ENCODE data around the gene BPIFA2.
"Not testable (repeated sequence)": the region's sequence is repeated elsewhere in the genome, so short reads cannot be mapped to it uniquely, and the experiment has no call there.

The BPIFA2 gene

GRCh38 chr20:33167859-33168258 lies at the start of gene BPIFA2:
Gene BPIFA2, plus strand, starts transcription at chr20:33168159. Its CDS starts 987 bp downstream, at chr20:33169146.
- no peak for DNase-seq (ENCODE audit: low read depth in 2 of 2)

GRCh38 chr20:33119725-33120720 lies 47.9 kb upstream of the BPIFA2 start:
- DNase-seq (ENCODE audit: low read depth in 2 of 2): no peak

GRCh38 chr20:33120934-33121333 lies 47.0 kb upstream of the BPIFA2 start:
- no peak for DNase-seq (ENCODE audit: low read depth in 2 of 2)

GRCh38 chr20:33122297-33122696 lies 45.7 kb upstream of the BPIFA2 start:
- not testable (repeated sequence) for DNase-seq (ENCODE audit: low read depth in 2 of 2)

- no peak for DNase-seq (ENCODE audit: low read depth in 2 of 2)
Measured at GRCh38 chr20:33124261-33124660, 43.7 kb upstream of the BPIFA2 start.

GRCh38 chr20:33124994-33125393 lies 43.0 kb upstream of the BPIFA2 start:
- no peak for DNase-seq (ENCODE audit: low read depth in 2 of 2)

- no peak for DNase-seq (ENCODE audit: low read depth in 2 of 2)
Measured at GRCh38 chr20:33125983-33126382, 42.0 kb upstream of the BPIFA2 start.

GRCh38 chr20:33127422-33128097 lies 40.4 kb upstream of the BPIFA2 start:
- no peak for DNase-seq (ENCODE audit: low read depth in 2 of 2)

- DNase-seq (ENCODE audit: low read depth in 2 of 2): no peak
Measured at GRCh38 chr20:33130568-33131061, 37.3 kb upstream of the BPIFA2 start.

GRCh38 chr20:33131949-33132473 lies 35.9 kb upstream of the BPIFA2 start:
- no peak for DNase-seq (ENCODE audit: low read depth in 2 of 2)

GRCh38 chr20:33132513-33133372 lies 35.2 kb upstream of the BPIFA2 start:
- DNase-seq (ENCODE audit: low read depth in 2 of 2): no peak

GRCh38 chr20:33133373-33133941 lies 34.5 kb upstream of the BPIFA2 start:
- DNase-seq (ENCODE audit: low read depth in 2 of 2): no peak

GRCh38 chr20:33137195-33137594 lies 30.8 kb upstream of the BPIFA2 start:
- DNase-seq (ENCODE audit: low read depth in 2 of 2): no peak

GRCh38 chr20:33139467-33139866 lies 28.5 kb upstream of the BPIFA2 start:
- no peak for DNase-seq (ENCODE audit: low read depth in 2 of 2)

GRCh38 chr20:33145521-33145920 lies 22.4 kb upstream of the BPIFA2 start:
- no peak for DNase-seq (ENCODE audit: low read depth in 2 of 2)

GRCh38 chr20:33147299-33147698 lies 20.7 kb upstream of the BPIFA2 start:
- DNase-seq (ENCODE audit: low read depth in 2 of 2): no peak

GRCh38 chr20:33148040-33148439 lies 19.9 kb upstream of the BPIFA2 start:
- no peak for DNase-seq (ENCODE audit: low read depth in 2 of 2)

- DNase-seq (ENCODE audit: low read depth in 2 of 2): no peak
Measured at GRCh38 chr20:33154252-33154651, 13.7 kb upstream of the BPIFA2 start.

GRCh38 chr20:33158637-33159385 lies 9.1 kb upstream of the BPIFA2 start:
- no peak for DNase-seq (ENCODE audit: low read depth in 2 of 2)

- DNase-seq (ENCODE audit: low read depth in 2 of 2): no peak
Measured at GRCh38 chr20:33159713-33160112, 8.2 kb upstream of the BPIFA2 start.

Measured in activated CD8-positive, alpha-beta memory T cell treated with anti-CD3 and anti-CD28 coated beads for 4 hours (primary cell).